ENCODE measurements around the gene ANKRD44. TPM values are rescaled to one million over a fixed set of nuclear protein-coding genes. Genes with fewer than 3 reads are reported as not detected.
A peak's percentile ranks its signal among the peaks of the same experiment; 100 is the strongest.

ANKRD44 gene
- total RNA-seq, 1 experiment from 2014 or later, result 7.8 TPM

GRCh38 chr2:197176522-197176921 lies 134.1 kb downstream of the ANKRD44 start:
- H3K9me3 ChIP-seq (ENCODE audit: control insufficient read depth, insufficient read depth, low read depth, low read length), result no peaks in the 10 kb centered on the region

GRCh38 chr2:197174539-197175094 lies 136.0 kb downstream of the ANKRD44 start:
- Histone ChIP-seq H3K9me3 (ENCODE audit: control insufficient read depth, insufficient read depth, low read depth, low read length) (no peaks in the 10 kb centered on the region), H3K27ac (ENCODE audit: low read length) (no peak overlapping the region), H3K4me1 (ENCODE audit: control insufficient read depth, insufficient read depth, low read length) (0 out of 2 replicates have a peak, but pooled peaks cover 3% of the 10 kb centered on the region), H3K27me3 (ENCODE audit: control insufficient read depth, insufficient read depth, low read length) (no peaks in the 10 kb centered on the region), H3K4me3 (ENCODE audit: low read depth in 2 of 2, low read length in 2 of 2) (no peak overlapping the region), H3K36me3 (ENCODE audit: control insufficient read depth, insufficient read depth, low read length) (no peaks in the 10 kb centered on the region)
- in situ Hi-C loops (cut with HindIII; ENCODE audit: low pct_unique_long_range_greater_than_20kb, low sequenced_read_pairs), result no loop called here
- intact Hi-C loops (cut with micrococcal nuclease; ENCODE audit: unreplicated experiment), result no loop called here
- ChIA-PET POLR2A (interaction anchor here (0.6 kb wide), 1 partner anchor 164 kb away, joined by 7 read pairs; no protein-coding TSS in a partner anchor), CTCF (no interaction called here)
- DNase-seq (ENCODE audit: low read depth, low spot score) (no peak), ATAC-seq (peak; percentile 83)
- no TSS peak for BruUV-seq (replicated peaks)
- TF ChIP-seq POLR2AphosphoS5 (IDR thresholded peaks at IDR 0.05; ENCODE audit: low read depth, low read length) (no peak), SIN3A (IDR thresholded peaks at IDR 0.05; ENCODE audit: borderline replicate concordance, insufficient read depth, low read depth, low read length) (no peak), CTCF (IDR thresholded peaks at IDR 0.05) (no peak), TCF7L2 (IDR thresholded peaks at IDR 0.05; ENCODE audit: low read depth, low read length) (no peak)

More at GRCh38 chr2:197176522-197176921, 134.1 kb downstream of the ANKRD44 start:
- no peak overlapping the region for H3K4me3 ChIP-seq (ENCODE audit: low read depth in 2 of 2, low read length in 2 of 2)
- CTCF ChIA-PET, result no interaction called here
- no peaks in the 10 kb centered on the region for H3K36me3 ChIP-seq (ENCODE audit: control insufficient read depth, insufficient read depth, low read length)
- TF ChIP-seq POLR2AphosphoS5 (IDR thresholded peaks at IDR 0.05; ENCODE audit: low read depth, low read length), result no peak
- no peak for TF ChIP-seq SIN3A (IDR thresholded peaks at IDR 0.05; ENCODE audit: borderline replicate concordance, insufficient read depth, low read depth, low read length)
- no peak for TF ChIP-seq TCF7L2 (IDR thresholded peaks at IDR 0.05; ENCODE audit: low read depth, low read length)
- TF ChIP-seq REST (IDR thresholded peaks at IDR 0.05; ENCODE audit: insufficient read depth in 1 of 2, low read depth in 2 of 2, low read length in 1 of 2), result no peak
- no peak for TF ChIP-seq CTCF (IDR thresholded peaks at IDR 0.05)
- H3K27me3 ChIP-seq (ENCODE audit: control insufficient read depth, insufficient read depth, low read length), result no peaks in the 10 kb centered on the region
- no peak for ATAC-seq
- H3K27ac ChIP-seq (ENCODE audit: low read length), result no peak overlapping the region
- POLR2A ChIA-PET, result no interaction called here
- no TSS peak for BruUV-seq (replicated peaks)
- H3K4me1 ChIP-seq (ENCODE audit: control insufficient read depth, insufficient read depth, low read length), result 0 out of 2 replicates have a peak, but pooled peaks cover 3% of the 10 kb centered on the region
- in situ Hi-C loops (cut with HindIII; ENCODE audit: low pct_unique_long_range_greater_than_20kb, low sequenced_read_pairs), result no loop called here
- DNase-seq (ENCODE audit: low read depth, low spot score), result no peak
- intact Hi-C loops (cut with micrococcal nuclease; ENCODE audit: unreplicated experiment), result no loop called here
